GM18951 (cell line): Measurements from ENCODE around the gene OVOL3.
"Not testable (repeated sequence)": the region's sequence is repeated elsewhere in the genome, so short reads cannot be mapped to it uniquely, and the experiment has no call there.

ENCODE experiments used
- POLR2A ChIP-seq: IDR thresholded peaks from 4 replicates; pipeline ENCODE4 v1.6.1; 2011; ENCODE audit warnings: mild to moderate bottlenecking; ENCODE audit not compliant: insufficient read length, insufficient read depth; ENCODE audit errors: extremely low read depth
- in situ Hi-C: fragments of 300-500 bp; cut with MboI; formaldehyde crosslinking; loops from one replicate; pipeline ENCODE4 v1.12.0; 2022; ENCODE audit warnings: low sequenced_read_pairs, mixed read lengths, inconsistent platforms; ENCODE audit not compliant: unreplicated experiment

OVOL3 gene

GRCh38 chr19:36112678-36113077, 1.7 kb downstream of the OVOL3 start:
- TF ChIP-seq POLR2A, result no peak
- in situ Hi-C loops, result no loop called here

- in situ Hi-C loops, result no loop called here
- no peak for TF ChIP-seq POLR2A
These were observed 2.5 kb downstream of the OVOL3 start for GRCh38 chr19:36113425-36113824.

- in situ Hi-C loops, result no loop called here
- no peak for TF ChIP-seq POLR2A
These were observed 3.2 kb downstream of the OVOL3 start for GRCh38 chr19:36113894-36114720.

GRCh38 chr19:36114721-36115452, 3.9 kb downstream of the OVOL3 start, which contains the start of gene POLR2I:
POLR2I (minus strand) TSS chr19:36114875; CDS start chr19:36114856, 19 bp downstream.
- TF ChIP-seq POLR2A, result peak; percentile 78
- in situ Hi-C loops, result no loop called here

GRCh38 chr19:36115453-36116343, 4.8 kb downstream of the OVOL3 start, which contains the start of gene TBCB:
TBCB (plus strand) TSS chr19:36115468; CDS start chr19:36115561, 93 bp downstream.
- TF ChIP-seq POLR2A, result peak; percentile 74
- in situ Hi-C loops, result no loop called here

- in situ Hi-C loops, result no loop called here
These were observed 5.3 kb downstream of the OVOL3 start for GRCh38 chr19:36116344-36116637.

GRCh38 chr19:36120092-36120983, 9.4 kb downstream of the OVOL3 start:
- in situ Hi-C loops, result no loop called here
- TF ChIP-seq POLR2A, result no peak

More at GRCh38 chr19:36116344-36116637, 5.3 kb downstream of the OVOL3 start:
- TF ChIP-seq POLR2A, result no peak

GRCh38 chr19:36120984-36121358, 10.0 kb downstream of the OVOL3 start:
- TF ChIP-seq POLR2A, result no peak
- in situ Hi-C loops, result no loop called here

GRCh38 chr19:36121486-36122124, 10.7 kb downstream of the OVOL3 start:
- in situ Hi-C loops, result no loop called here

GRCh38 chr19:36125557-36125956, 14.6 kb downstream of the OVOL3 start:
- in situ Hi-C loops, result no loop called here

More at GRCh38 chr19:36121486-36122124, 10.7 kb downstream of the OVOL3 start:
- no peak for TF ChIP-seq POLR2A

GRCh38 chr19:36128392-36128736, 17.4 kb downstream of the OVOL3 start:
- in situ Hi-C loops, result no loop called here
- TF ChIP-seq POLR2A, result no peak

More at GRCh38 chr19:36125557-36125956, 14.6 kb downstream of the OVOL3 start:
- no peak for TF ChIP-seq POLR2A

GRCh38 chr19:36131221-36131620, 20.3 kb downstream of the OVOL3 start:
- in situ Hi-C loops, result not testable (repeated sequence)

- in situ Hi-C loops, result not testable (repeated sequence)
These were observed 23.9 kb downstream of the OVOL3 start for GRCh38 chr19:36134867-36135266.
